Measurements from ENCODE around the gene BCO1.

The BCO1 gene

DNA sequence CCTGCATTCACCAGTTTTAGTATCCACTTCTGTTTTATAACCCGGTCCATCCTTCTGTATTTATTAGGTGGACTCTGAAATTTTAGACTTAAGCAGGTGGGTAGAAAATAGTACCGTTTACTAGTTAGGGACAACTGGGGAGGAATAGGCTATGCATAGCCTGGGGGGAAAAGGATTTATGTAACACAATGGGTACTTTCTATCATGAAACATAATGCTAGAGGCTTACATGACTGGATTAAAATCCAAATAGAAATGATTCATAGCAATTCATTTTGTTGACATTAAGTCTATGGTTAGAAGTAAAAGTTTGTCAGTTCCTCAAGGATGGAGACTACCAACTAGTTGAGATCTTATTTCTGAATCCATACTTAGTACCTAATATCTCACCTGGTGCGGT, 94.9 kb downstream of the BCO1 start:
- ATAC-seq = no peak
- TF ChIP-seq ARNTL (CRISPR knock-in tag; IDR thresholded peaks at IDR 0.05; ENCODE audit: borderline replicate concordance, low read depth) (no peak), SNAI2 (CRISPR knock-in tag; IDR thresholded peaks at IDR 0.05) (no peak), OSR1 (CRISPR knock-in tag; IDR thresholded peaks at IDR 0.05) (no peak), ZFP3 (CRISPR knock-in tag; IDR thresholded peaks at IDR 0.05) (no peak), GLIS3 (CRISPR knock-in tag; IDR thresholded peaks at IDR 0.05) (no peak), ZC3H10 (CRISPR knock-in tag; IDR thresholded peaks at IDR 0.05) (no peak), ZNF565 (CRISPR knock-in tag; conservative IDR thresholded peaks at IDR 0.05; ENCODE audit: low read depth) (no peak), RARB (CRISPR knock-in tag; IDR thresholded peaks at IDR 0.05) (no peak), BACH2 (CRISPR knock-in tag; IDR thresholded peaks at IDR 0.05; ENCODE audit: borderline replicate concordance) (no peak), ESRRG (CRISPR knock-in tag; IDR thresholded peaks at IDR 0.05) (no peak), TOX (CRISPR knock-in tag; IDR thresholded peaks at IDR 0.05; ENCODE audit: borderline replicate concordance) (no peak), ISL1 (CRISPR knock-in tag; IDR thresholded peaks at IDR 0.05) (no peak), TCF4 (CRISPR knock-in tag; IDR thresholded peaks at IDR 0.05; ENCODE audit: borderline replicate concordance) (no peak)
- TF ChIP-seq, protein P1, sequence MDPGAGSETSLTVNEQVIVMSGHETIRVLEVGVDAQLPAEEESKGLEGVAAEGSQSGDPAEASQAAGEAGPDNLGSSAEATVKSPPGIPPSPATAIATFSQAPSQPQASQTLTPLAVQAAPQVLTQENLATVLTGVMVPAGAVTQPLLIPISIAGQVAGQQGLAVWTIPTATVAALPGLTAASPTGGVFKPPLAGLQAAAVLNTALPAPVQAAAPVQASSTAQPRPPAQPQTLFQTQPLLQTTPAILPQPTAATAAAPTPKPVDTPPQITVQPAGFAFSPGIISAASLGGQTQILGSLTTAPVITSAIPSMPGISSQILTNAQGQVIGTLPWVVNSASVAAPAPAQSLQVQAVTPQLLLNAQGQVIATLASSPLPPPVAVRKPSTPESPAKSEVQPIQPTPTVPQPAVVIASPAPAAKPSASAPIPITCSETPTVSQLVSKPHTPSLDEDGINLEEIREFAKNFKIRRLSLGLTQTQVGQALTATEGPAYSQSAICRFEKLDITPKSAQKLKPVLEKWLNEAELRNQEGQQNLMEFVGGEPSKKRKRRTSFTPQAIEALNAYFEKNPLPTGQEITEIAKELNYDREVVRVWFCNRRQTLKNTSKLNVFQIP (CRISPR knock-in tag; IDR thresholded peaks at IDR 0.05; ENCODE audit: borderline replicate concordance, low read depth) = no peak
- TF ChIP-seq, protein P2, sequence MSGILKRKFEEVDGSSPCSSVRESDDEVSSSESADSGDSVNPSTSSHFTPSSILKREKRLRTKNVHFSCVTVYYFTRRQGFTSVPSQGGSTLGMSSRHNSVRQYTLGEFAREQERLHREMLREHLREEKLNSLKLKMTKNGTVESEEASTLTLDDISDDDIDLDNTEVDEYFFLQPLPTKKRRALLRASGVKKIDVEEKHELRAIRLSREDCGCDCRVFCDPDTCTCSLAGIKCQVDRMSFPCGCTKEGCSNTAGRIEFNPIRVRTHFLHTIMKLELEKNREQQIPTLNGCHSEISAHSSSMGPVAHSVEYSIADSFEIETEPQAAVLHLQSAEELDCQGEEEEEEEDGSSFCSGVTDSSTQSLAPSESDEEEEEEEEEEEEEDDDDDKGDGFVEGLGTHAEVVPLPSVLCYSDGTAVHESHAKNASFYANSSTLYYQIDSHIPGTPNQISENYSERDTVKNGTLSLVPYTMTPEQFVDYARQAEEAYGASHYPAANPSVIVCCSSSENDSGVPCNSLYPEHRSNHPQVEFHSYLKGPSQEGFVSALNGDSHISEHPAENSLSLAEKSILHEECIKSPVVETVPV (CRISPR knock-in tag; IDR thresholded peaks at IDR 0.05) = no peak
- TF ChIP-seq, protein P3, sequence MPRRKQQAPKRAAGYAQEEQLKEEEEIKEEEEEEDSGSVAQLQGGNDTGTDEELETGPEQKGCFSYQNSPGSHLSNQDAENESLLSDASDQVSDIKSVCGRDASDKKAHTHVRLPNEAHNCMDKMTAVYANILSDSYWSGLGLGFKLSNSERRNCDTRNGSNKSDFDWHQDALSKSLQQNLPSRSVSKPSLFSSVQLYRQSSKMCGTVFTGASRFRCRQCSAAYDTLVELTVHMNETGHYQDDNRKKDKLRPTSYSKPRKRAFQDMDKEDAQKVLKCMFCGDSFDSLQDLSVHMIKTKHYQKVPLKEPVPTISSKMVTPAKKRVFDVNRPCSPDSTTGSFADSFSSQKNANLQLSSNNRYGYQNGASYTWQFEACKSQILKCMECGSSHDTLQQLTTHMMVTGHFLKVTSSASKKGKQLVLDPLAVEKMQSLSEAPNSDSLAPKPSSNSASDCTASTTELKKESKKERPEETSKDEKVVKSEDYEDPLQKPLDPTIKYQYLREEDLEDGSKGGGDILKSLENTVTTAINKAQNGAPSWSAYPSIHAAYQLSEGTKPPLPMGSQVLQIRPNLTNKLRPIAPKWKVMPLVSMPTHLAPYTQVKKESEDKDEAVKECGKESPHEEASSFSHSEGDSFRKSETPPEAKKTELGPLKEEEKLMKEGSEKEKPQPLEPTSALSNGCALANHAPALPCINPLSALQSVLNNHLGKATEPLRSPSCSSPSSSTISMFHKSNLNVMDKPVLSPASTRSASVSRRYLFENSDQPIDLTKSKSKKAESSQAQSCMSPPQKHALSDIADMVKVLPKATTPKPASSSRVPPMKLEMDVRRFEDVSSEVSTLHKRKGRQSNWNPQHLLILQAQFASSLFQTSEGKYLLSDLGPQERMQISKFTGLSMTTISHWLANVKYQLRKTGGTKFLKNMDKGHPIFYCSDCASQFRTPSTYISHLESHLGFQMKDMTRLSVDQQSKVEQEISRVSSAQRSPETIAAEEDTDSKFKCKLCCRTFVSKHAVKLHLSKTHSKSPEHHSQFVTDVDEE (CRISPR knock-in tag; IDR thresholded peaks at IDR 0.05) = no peak
- TF ChIP-seq, protein P4, sequence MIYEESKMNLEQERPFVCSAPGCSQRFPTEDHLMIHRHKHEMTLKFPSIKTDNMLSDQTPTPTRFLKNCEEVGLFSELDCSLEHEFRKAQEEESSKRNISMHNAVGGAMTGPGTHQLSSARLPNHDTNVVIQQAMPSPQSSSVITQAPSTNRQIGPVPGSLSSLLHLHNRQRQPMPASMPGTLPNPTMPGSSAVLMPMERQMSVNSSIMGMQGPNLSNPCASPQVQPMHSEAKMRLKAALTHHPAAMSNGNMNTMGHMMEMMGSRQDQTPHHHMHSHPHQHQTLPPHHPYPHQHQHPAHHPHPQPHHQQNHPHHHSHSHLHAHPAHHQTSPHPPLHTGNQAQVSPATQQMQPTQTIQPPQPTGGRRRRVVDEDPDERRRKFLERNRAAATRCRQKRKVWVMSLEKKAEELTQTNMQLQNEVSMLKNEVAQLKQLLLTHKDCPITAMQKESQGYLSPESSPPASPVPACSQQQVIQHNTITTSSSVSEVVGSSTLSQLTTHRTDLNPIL (CRISPR knock-in tag; IDR thresholded peaks at IDR 0.05; ENCODE audit: low read depth) = no peak

DNA sequence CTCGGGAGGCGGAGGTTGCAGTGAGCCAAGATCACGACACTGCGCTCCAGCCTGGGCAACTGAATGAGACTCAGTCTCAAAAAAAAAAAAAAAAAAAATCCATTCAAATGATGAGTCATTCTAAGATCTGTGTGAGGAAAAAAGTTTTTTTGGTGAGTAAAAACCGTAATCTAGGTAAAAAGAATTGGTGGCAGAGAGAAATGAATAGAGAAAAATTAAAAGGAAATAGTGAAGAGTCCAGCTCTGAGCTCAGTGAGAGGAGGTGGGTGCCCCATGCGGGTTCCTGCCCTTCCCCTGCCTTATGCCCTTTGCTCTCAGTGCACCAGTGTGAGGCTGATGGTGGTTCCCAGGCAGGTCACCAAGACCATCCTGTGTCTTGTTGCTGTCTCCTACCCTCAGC, 97.2 kb downstream of the BCO1 start:
- no peak for ATAC-seq
- TF ChIP-seq ZNF8 (CRISPR knock-in tag; IDR thresholded peaks at IDR 0.05) = no peak
- no peak for TF ChIP-seq GLIS3 (CRISPR knock-in tag; IDR thresholded peaks at IDR 0.05)
- no peak for TF ChIP-seq ARNTL (CRISPR knock-in tag; IDR thresholded peaks at IDR 0.05; ENCODE audit: borderline replicate concordance, low read depth)
- no peak for TF ChIP-seq ESRRG (CRISPR knock-in tag; IDR thresholded peaks at IDR 0.05)
- no peak for TF ChIP-seq ZFP30 (CRISPR knock-in tag; IDR thresholded peaks at IDR 0.05)
- no peak for TF ChIP-seq ZNF565 (CRISPR knock-in tag; conservative IDR thresholded peaks at IDR 0.05; ENCODE audit: low read depth)
- no peak for TF ChIP-seq RARB (CRISPR knock-in tag; IDR thresholded peaks at IDR 0.05)
- TF ChIP-seq, protein P3 (CRISPR knock-in tag; IDR thresholded peaks at IDR 0.05) = no peak
- no peak for TF ChIP-seq ISL1 (CRISPR knock-in tag; IDR thresholded peaks at IDR 0.05)
- no peak for TF ChIP-seq TCF4 (CRISPR knock-in tag; IDR thresholded peaks at IDR 0.05; ENCODE audit: borderline replicate concordance)
- no peak for TF ChIP-seq PPARA (CRISPR knock-in tag; IDR thresholded peaks at IDR 0.05; ENCODE audit: borderline replicate concordance)
- no peak for TF ChIP-seq SNAI2 (CRISPR knock-in tag; IDR thresholded peaks at IDR 0.05)

DNA sequence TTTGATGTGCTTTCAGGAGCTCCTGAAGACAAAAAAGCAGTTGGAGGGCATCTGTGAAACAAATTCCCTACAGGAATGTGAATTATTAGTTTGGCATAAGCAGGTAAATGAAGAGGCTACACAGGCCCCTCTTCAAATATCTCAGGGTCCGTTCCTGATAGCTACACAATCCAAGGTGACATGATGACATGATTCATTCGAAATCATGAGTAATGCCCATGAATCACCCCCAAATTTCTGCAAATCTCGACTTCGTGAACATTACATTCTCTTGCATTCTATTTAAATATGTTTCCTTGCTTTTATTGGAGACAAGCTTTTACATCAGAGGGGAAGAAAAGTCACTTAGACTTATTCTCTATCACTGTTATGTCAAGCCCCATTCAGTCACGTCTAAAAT, 98.6 kb downstream of the BCO1 start:
- no peak for ATAC-seq
- TF ChIP-seq, protein P5, sequence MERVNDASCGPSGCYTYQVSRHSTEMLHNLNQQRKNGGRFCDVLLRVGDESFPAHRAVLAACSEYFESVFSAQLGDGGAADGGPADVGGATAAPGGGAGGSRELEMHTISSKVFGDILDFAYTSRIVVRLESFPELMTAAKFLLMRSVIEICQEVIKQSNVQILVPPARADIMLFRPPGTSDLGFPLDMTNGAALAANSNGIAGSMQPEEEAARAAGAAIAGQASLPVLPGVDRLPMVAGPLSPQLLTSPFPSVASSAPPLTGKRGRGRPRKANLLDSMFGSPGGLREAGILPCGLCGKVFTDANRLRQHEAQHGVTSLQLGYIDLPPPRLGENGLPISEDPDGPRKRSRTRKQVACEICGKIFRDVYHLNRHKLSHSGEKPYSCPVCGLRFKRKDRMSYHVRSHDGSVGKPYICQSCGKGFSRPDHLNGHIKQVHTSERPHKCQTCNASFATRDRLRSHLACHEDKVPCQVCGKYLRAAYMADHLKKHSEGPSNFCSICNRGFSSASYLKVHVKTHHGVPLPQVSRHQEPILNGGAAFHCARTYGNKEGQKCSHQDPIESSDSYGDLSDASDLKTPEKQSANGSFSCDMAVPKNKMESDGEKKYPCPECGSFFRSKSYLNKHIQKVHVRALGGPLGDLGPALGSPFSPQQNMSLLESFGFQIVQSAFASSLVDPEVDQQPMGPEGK (CRISPR knock-in tag; IDR thresholded peaks at IDR 0.05; ENCODE audit: borderline replicate concordance) = no peak
- TF ChIP-seq SNAI2 (CRISPR knock-in tag; IDR thresholded peaks at IDR 0.05) (no peak), PPARA (CRISPR knock-in tag; IDR thresholded peaks at IDR 0.05; ENCODE audit: borderline replicate concordance) (no peak), RARB (CRISPR knock-in tag; IDR thresholded peaks at IDR 0.05) (no peak), OSR1 (CRISPR knock-in tag; IDR thresholded peaks at IDR 0.05) (no peak), ZC3H10 (CRISPR knock-in tag; IDR thresholded peaks at IDR 0.05) (no peak), TCF4 (CRISPR knock-in tag; IDR thresholded peaks at IDR 0.05; ENCODE audit: borderline replicate concordance) (no peak), BACH2 (CRISPR knock-in tag; IDR thresholded peaks at IDR 0.05; ENCODE audit: borderline replicate concordance) (no peak), ZFP30 (CRISPR knock-in tag; IDR thresholded peaks at IDR 0.05) (no peak)
- TF ChIP-seq, protein P3 (CRISPR knock-in tag; IDR thresholded peaks at IDR 0.05) = no peak
